Measurements from ENCODE around the gene SH3RF2.

DNA sequence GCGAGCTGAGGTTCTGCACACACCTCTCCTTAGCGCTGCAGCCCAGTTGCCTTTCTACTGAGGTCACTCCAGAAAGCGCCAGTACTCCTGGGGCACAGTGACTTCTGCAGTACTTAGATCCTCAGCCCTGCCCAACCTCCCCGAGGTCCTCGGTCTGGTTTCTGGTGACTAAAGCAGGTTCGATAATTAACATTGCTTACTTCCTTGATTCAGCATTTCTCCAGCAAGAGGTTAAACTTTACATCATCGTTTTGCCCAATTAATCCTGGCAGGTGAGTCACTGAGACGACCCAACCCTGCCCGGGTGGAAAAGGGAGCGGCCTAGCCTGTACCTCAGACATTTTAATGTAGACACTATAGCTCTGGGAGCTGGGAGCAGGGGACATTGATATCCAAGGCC, 91.4 kb downstream of the SH3RF2 start:
- TF ChIP-seq CTCF (IDR thresholded peaks at IDR 0.05 in 4 of 5, conservative IDR thresholded peaks at IDR 0.05 in 1 of 5) (no peak), POLR2A (IDR thresholded peaks at IDR 0.05) (no peak)
